Mesenchymal stem cell (in vitro differentiated cells and primary cell): ENCODE data around the gene ZNF692.
A peak's percentile ranks its signal among the peaks of the same experiment; 100 is the strongest.

Source experiments
- DNase-seq: peaks from one replicate; pipeline ENCODE4 v3.0.0-alpha.2; 2013
- H2AFZ ChIP-seq: one replicate; pipeline ENCODE4 v1.6.1; 2013; ENCODE audit warnings: low read depth, mild to moderate bottlenecking, control low read depth, inconsistent platforms, low read length, moderate library complexity
- H2AK5ac ChIP-seq: 2 replicates; pipeline ENCODE4 v1.6.1; 2013; ENCODE audit warnings: low read length, moderate library complexity, mild to moderate bottlenecking, inconsistent platforms; ENCODE audit not compliant: severe bottlenecking
- H2BK120ac ChIP-seq: one replicate; pipeline ENCODE4 v1.6.1; 2013; ENCODE audit warnings: low read depth, mild to moderate bottlenecking, inconsistent platforms, low read length, moderate library complexity
- H2BK12ac ChIP-seq, 2 experiments: one replicate each; pipeline ENCODE4 v1.6.1; 2013; ENCODE audit warnings: inconsistent platforms in 2 of 2, low read length in 2 of 2, mild to moderate bottlenecking in 2 of 2, moderate library complexity in 2 of 2, control low read depth in 1 of 2
- H2BK15ac ChIP-seq: one replicate; pipeline ENCODE4 v1.6.1; 2013; ENCODE audit warnings: mild to moderate bottlenecking, low read depth, inconsistent platforms; ENCODE audit not compliant: poor library complexity, severe bottlenecking
- H2BK5ac ChIP-seq: 2 replicates; pipeline ENCODE4 v1.6.1; 2013; ENCODE audit warnings: low read depth, mild to moderate bottlenecking, low read length, control low read depth, inconsistent platforms; ENCODE audit not compliant: poor library complexity, severe bottlenecking
- H3K14ac ChIP-seq, 2 experiments: one replicate each; pipeline ENCODE4 v1.6.1; 2013; ENCODE audit warnings: inconsistent platforms in 2 of 2, low read length in 2 of 2, control low read depth in 1 of 2, mild to moderate bottlenecking in 1 of 2, moderate library complexity in 1 of 2
- H3K18ac ChIP-seq, 2 experiments: one replicate each; pipeline ENCODE4 v1.6.1; 2013; ENCODE audit warnings: inconsistent platforms in 2 of 2, low read length in 2 of 2, control low read depth in 1 of 2, low read depth in 1 of 2, mild to moderate bottlenecking in 1 of 2
- H3K23ac ChIP-seq, 2 experiments: one replicate each; pipeline ENCODE4 v1.6.1; 2013; ENCODE audit warnings: inconsistent platforms in 2 of 2, low read length in 2 of 2, mild to moderate bottlenecking in 2 of 2, moderate library complexity in 2 of 2, control low read depth in 1 of 2
- H3K27ac ChIP-seq: 2 replicates; pipeline ENCODE4 v1.5.1; 2013; ENCODE audit warnings: mild to moderate bottlenecking, moderate library complexity, low read length, control low read depth, inconsistent platforms; ENCODE audit not compliant: poor library complexity, severe bottlenecking
- H3K27me3 ChIP-seq, 2 experiments: 2 replicates each; pipeline versions ENCODE4 v1.6.1 to v1.7.0; 2013; ENCODE audit warnings: low read length in 2 of 2, mild to moderate bottlenecking in 2 of 2, moderate library complexity in 2 of 2, control low read depth in 1 of 2, inconsistent platforms in 1 of 2; ENCODE audit not compliant: control insufficient read depth in 1 of 2, insufficient read depth in 1 of 2
- H3K36me3 ChIP-seq, 2 experiments: 2 replicates each; pipeline versions ENCODE4 v1.6.1 to v1.7.0; 2013; ENCODE audit warnings: low read length in 2 of 2, control low read depth in 1 of 2, inconsistent platforms in 1 of 2, low read depth in 1 of 2, mild to moderate bottlenecking in 1 of 2; ENCODE audit not compliant: insufficient read depth in 2 of 2, control insufficient read depth in 1 of 2
- H3K4ac ChIP-seq, 2 experiments: one replicate each; pipeline ENCODE4 v1.6.1; 2013; ENCODE audit warnings: inconsistent platforms in 2 of 2, low read length in 2 of 2, mild to moderate bottlenecking in 2 of 2, moderate library complexity in 2 of 2, control low read depth in 1 of 2, low read depth in 1 of 2
- H3K4me1 ChIP-seq: 2 replicates; pipeline ENCODE4 v1.6.1; 2013; ENCODE audit warnings: low read depth, low read length, control low read depth; ENCODE audit not compliant: control insufficient read depth, insufficient read depth
- H3K4me2 ChIP-seq: 2 replicates; pipeline ENCODE4 v1.6.1; 2013; ENCODE audit warnings: low read length, mild to moderate bottlenecking, inconsistent platforms; ENCODE audit not compliant: poor library complexity, severe bottlenecking
- H3K4me3 ChIP-seq, 2 experiments: 2 replicates each; pipeline versions ENCODE4 v1.5.1 to v1.7.0; 2013; ENCODE audit warnings: low read length in 2 of 2, mild to moderate bottlenecking in 2 of 2, control low read depth in 1 of 2, low read depth in 1 of 2; ENCODE audit not compliant: insufficient read depth in 1 of 2
- H3K79me1 ChIP-seq: replicated peaks from 2 replicates; pipeline ENCODE4 v1.6.1; 2013; ENCODE audit warnings: mild to moderate bottlenecking, control low read depth, low read length, inconsistent platforms; ENCODE audit not compliant: poor library complexity, severe bottlenecking
- H3K9ac ChIP-seq: 2 replicates; pipeline ENCODE4 v1.7.0; 2013; ENCODE audit warnings: mild to moderate bottlenecking, low read length, moderate library complexity
- H3K9me3 ChIP-seq: 2 replicates; pipeline ENCODE4 v1.7.0; 2013; ENCODE audit warnings: mild to moderate bottlenecking, low read length; ENCODE audit not compliant: control insufficient read depth
- H4K8ac ChIP-seq: one replicate; pipeline ENCODE4 v1.6.1; 2013; ENCODE audit warnings: inconsistent platforms, mild to moderate bottlenecking, low read length, moderate library complexity
- H4K91ac ChIP-seq: one replicate; pipeline ENCODE4 v1.6.1; 2013; ENCODE audit warnings: mild to moderate bottlenecking, low read length, inconsistent platforms
- WGBS: methylation state at CpG from one replicate; pipeline ENCODE4 v1.1.7; 2013; ENCODE audit warnings: mixed read lengths; 5-methylcytosine and 5-hydroxymethylcytosine counted together

Gene ZNF692

DNA sequence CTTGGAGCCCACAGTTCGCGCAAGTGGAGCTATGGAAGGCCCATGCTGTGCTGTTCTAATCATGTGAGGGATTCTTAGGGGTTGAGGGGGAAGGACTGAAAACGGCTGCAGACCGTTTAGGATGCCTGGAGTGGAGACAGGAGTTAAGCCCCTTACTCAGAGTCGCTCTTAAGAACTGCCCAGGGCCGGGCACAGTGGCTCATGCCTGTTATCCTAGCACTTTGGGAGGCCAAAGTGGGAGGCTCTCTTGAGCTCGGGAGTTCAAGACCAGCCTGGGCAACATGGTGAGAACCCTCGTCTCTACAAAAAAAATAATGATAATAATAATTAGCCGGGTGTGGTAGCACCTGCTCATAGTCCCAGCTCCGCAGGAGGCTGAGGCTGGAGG is 19.7 kb downstream of the ZNF692 start:
- Histone ChIP-seq H2BK12ac (peak overlapping the region in 1 of 2 experiments; percentile 11), H3K4me1 (peaks cover 9% of the 10 kb centered on the region), H3K9me3 (no peaks in the 10 kb centered on the region), H3K23ac (no peak overlapping the region), H3K79me1 (peaks cover 16% of the 10 kb centered on the region), H3K27me3 (peaks cover 0 to 15% of the 10 kb centered on the region in 2 experiments), H3K18ac (peak overlapping the region; percentile 99), H2AK5ac (no peak overlapping the region), H3K27ac (peak overlapping the region; percentile 88), H2BK120ac (no peak overlapping the region), H3K4me2 (peak overlapping the region; percentile 58), H2BK15ac (no peak overlapping the region), H3K4ac (peak overlapping the region in 1 of 2 experiments; percentile 12), H2BK5ac (no peak overlapping the region), H4K8ac (peak overlapping the region; percentile 97), H4K91ac (no peak overlapping the region), H3K14ac (no peak overlapping the region), H3K4me3 (peak overlapping the region; percentile 90 to 96), H3K36me3 (peaks cover 0 to 4% of the 10 kb centered on the region in 2 experiments), H3K9ac (peak overlapping the region; percentile 96), H2AFZ (peak overlapping the region; percentile 56)
- 22% methylated on average over 9 of the region's 10 CpGs for WGBS
- no peak for DNase-seq

DNA sequence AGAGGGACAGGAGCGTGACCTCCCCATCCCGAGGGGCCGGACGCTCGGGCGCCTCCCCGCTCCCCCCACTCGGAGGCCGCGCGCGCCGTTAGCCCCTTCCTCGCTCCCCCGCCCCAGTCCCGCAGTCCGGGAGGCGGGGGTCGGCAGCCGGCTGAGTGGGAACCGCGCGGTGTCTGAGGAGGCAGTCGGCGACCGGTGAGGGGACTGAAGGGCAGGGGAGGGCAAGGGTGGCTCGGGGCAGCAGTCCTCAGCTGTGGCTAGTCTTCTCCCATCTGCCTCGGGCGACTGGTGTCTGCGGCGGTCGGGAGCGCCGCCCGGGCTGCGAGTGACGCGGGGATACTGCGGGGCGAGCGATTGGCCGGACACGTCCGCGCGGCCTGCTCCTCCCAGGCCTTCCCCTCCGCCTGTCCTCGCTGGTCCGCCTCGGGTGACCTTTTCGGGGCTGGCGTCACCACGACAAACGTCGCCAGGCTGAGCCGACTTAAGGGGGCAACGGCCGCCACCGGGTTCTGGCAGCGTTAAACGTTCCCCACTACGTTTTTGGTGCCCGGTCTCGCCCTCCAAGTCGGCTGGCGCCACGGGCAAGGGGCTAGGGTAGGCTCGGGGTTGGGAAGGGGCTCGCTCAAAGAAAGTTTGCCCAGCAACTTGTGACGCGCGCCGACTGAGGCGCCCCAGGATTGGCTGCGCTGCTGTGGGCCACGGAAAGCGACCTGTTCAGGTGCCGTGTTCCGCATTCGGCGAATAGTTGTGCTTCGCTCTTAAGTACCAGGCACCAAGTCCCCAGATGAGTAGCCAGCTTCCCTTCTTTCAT is 20.3 kb downstream of the ZNF692 start:
- H3K4me3 ChIP-seq: peak overlapping the region; percentile 90 to 96
- H3K4ac ChIP-seq: peak overlapping the region; percentile 96 to 98
- H3K9ac ChIP-seq: peak overlapping the region; percentile 96
- peak overlapping the region; percentile 60 for H2BK15ac ChIP-seq
- peak overlapping the region; percentile 6 to 55 for H2BK12ac ChIP-seq
- peak overlapping the region; percentile 97 for H4K8ac ChIP-seq
- peak overlapping the region; percentile 93 for H2BK5ac ChIP-seq
- H2BK120ac ChIP-seq: peak overlapping the region; percentile 94
- DNase-seq: peak; percentile 94
- peak overlapping the region; percentile 58 for H3K4me2 ChIP-seq
- no peak overlapping the region for H2AK5ac ChIP-seq
- H3K18ac ChIP-seq: peak overlapping the region; percentile 99
- peak overlapping the region; percentile 56 for H2AFZ ChIP-seq
- H3K14ac ChIP-seq: peak overlapping the region; percentile 41 to 98
- peaks cover 0 to 4% of the 10 kb centered on the region in 2 experiments for H3K36me3 ChIP-seq
- peaks cover 0 to 16% of the 10 kb centered on the region in 2 experiments for H3K27me3 ChIP-seq
- H3K27ac ChIP-seq: peak overlapping the region; percentile 88
- peaks cover 14% of the 10 kb centered on the region for H3K79me1 ChIP-seq
- peak overlapping the region; percentile 49 to 92 for H3K23ac ChIP-seq
- H3K4me1 ChIP-seq: peaks cover 9% of the 10 kb centered on the region
- 0% methylated on average over 69 of the region's 82 CpGs for WGBS
- no peaks in the 10 kb centered on the region for H3K9me3 ChIP-seq
- H4K91ac ChIP-seq: peak overlapping the region; percentile 98

DNA sequence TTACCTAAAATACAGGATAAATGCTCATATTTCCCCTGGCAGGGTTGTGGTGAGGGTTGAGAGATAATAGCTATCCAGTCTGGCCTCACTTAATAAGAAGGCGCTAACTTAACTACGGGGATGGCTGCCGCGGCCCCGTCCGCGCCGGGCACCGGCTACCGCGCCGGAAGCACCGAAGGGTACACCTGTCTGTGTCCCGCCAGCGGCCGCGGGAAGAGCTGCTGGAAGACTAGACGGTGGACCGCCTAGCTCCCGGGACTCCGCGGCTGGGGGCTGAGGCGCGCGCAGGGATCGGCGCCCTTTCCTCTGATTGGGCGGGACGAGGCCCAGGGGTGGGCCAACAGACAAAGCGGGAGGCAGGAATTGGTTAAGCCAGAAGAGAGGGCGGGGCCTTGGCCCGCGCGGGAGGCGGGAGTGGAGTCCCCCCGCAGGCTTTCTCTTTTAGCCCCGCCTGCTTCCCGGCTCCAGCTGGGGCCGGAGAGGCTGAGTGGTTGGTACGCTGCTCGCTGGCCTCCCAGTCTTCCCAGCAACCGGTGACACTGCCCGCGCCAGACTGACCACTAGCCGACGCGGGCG is 21.0 kb downstream of the ZNF692 start, which contains the start of gene ZNF672:
Gene ZNF672, plus strand, starts transcription at position 444 of the 576 bp plus-strand sequence. CDS start 9,051 bp downstream, outside the sequence.
- peaks cover 9% of the 10 kb centered on the region for H3K79me1 ChIP-seq
- peak within 1 kb of the TSS; percentile 88 for H3K27ac ChIP-seq
- WGBS: under 1% methylated on average over 43 of the region's 48 CpGs
- H3K36me3 ChIP-seq: peaks cover 0 to 3% of the 10 kb centered on the region in 2 experiments
- H4K8ac ChIP-seq: peak within 1 kb of the TSS; percentile 97
- peaks cover 8% of the 10 kb centered on the region for H3K4me1 ChIP-seq
- H2AFZ ChIP-seq: peak within 1 kb of the TSS; percentile 56
- peak within 1 kb of the TSS; percentile 60 for H2BK15ac ChIP-seq
- peak within 1 kb of the TSS; percentile 96 for H3K9ac ChIP-seq
- H3K4me2 ChIP-seq: peak within 1 kb of the TSS; percentile 86
- DNase-seq: peak; percentile 99
- H3K9me3 ChIP-seq: no peaks in the 10 kb centered on the region
- H2BK12ac ChIP-seq: peak within 1 kb of the TSS; percentile 32 to 55
- peak within 1 kb of the TSS; percentile 96 to 98 for H3K4ac ChIP-seq
- H2BK5ac ChIP-seq: peak within 1 kb of the TSS; percentile 93
- H3K27me3 ChIP-seq: peaks cover 0 to 16% of the 10 kb centered on the region in 2 experiments
- peak within 1 kb of the TSS; percentile 98 for H4K91ac ChIP-seq
- peak within 1 kb of the TSS; percentile 49 to 92 for H3K23ac ChIP-seq
- peak within 1 kb of the TSS; percentile 90 to 96 for H3K4me3 ChIP-seq
- H3K18ac ChIP-seq: peak within 1 kb of the TSS; percentile 99
- peak within 1 kb of the TSS; percentile 41 to 98 for H3K14ac ChIP-seq
- peak within 1 kb of the TSS; percentile 94 for H2BK120ac ChIP-seq
- H2AK5ac ChIP-seq: peak within 1 kb of the TSS; percentile 23
